HEK293 (cell line): Measurements from ENCODE around the gene CYB5R3.

Source experiments
- CTCF ChIA-PET: fragments of 350-600 bp; formaldehyde crosslinking; extraction: SDS; loops from one replicate; lab custom pipeline; 2021; ENCODE audit warnings: antibody characterized with exemption; lab: Yijun Ruan, JAX
- POLR2A ChIA-PET: fragments of 300-600 bp; formaldehyde crosslinking; extraction: SDS; loops from one replicate; lab custom pipeline; 2020; ENCODE audit warnings: antibody characterized with exemption, inconsistent platforms; lab: Yijun Ruan, JAX
- H3K27ac ChIP-seq: fragments of 200-500 bp; sonication (Bioruptor generic); 2 replicates; pipeline ENCODE4 v1.5.1; 2014; ENCODE audit warnings: low read depth, low read length, control low read depth, inconsistent platforms; ENCODE audit errors: extremely low read depth
- H3K36me3 ChIP-seq, 2 experiments: fragments of 200-500 bp in 1 of 2; sonication (Bioruptor generic) in 1 of 2; 1 replicate in 1 of 2; 2 replicates in 1 of 2; pipeline ENCODE4 v1.5.1; 2014 to 2017; ENCODE audit warnings: inconsistent platforms in 2 of 2, low read length in 2 of 2; ENCODE audit not compliant: control insufficient read depth in 2 of 2, insufficient read depth in 1 of 2
- H3K4me1 ChIP-seq: fragments of 200-500 bp; sonication (Bioruptor generic); 2 replicates; pipeline ENCODE4 v1.5.1; 2014; ENCODE audit warnings: mild to moderate bottlenecking, low read length, inconsistent platforms; ENCODE audit not compliant: control insufficient read depth, insufficient read depth
- H3K4me3 ChIP-seq: 2 replicates; pipeline ENCODE4 v1.5.1; 2011; ENCODE audit warnings: low read depth, mild to moderate bottlenecking, control low read depth, low read length, moderate library complexity
- H3K9me3 ChIP-seq: fragments of 200-500 bp; sonication (Bioruptor generic); 2 replicates; pipeline ENCODE4 v1.5.1; 2014; ENCODE audit warnings: low read depth, low read length, inconsistent platforms; ENCODE audit not compliant: control insufficient read depth, insufficient read depth
- CTCF ChIP-seq: fragments of 450-650 bp; formaldehyde crosslinking; IDR thresholded peaks from 2 replicates; pipeline ENCODE4 v1.5.1; 2016; ENCODE audit warnings: missing biosample characterization, missing genetic modification characterization
- GFI1B ChIP-seq: fragments of 450-650 bp; formaldehyde crosslinking; IDR thresholded peaks from 2 replicates; pipeline ENCODE4 v1.5.1; 2016; ENCODE audit warnings: missing biosample characterization, missing genetic modification characterization
- GLIS1 ChIP-seq: fragments of 450-650 bp; formaldehyde crosslinking; IDR thresholded peaks from 2 replicates; pipeline ENCODE4 v1.5.1; 2016; ENCODE audit warnings: missing biosample characterization, missing genetic modification characterization
- HOXD13 ChIP-seq: sonication (generic); formaldehyde crosslinking; IDR thresholded peaks from 2 replicates; pipeline ENCODE4 v1.8.0; 2022; ENCODE audit warnings: missing genetic modification reagents, borderline replicate concordance
- KLF7 ChIP-seq: fragments of 450-650 bp; formaldehyde crosslinking; IDR thresholded peaks from 2 replicates; pipeline ENCODE4 v1.5.1; 2016; ENCODE audit warnings: missing biosample characterization, missing genetic modification characterization, borderline replicate concordance
- PATZ1 ChIP-seq: fragments of 450-650 bp; formaldehyde crosslinking; IDR thresholded peaks from 2 replicates; pipeline ENCODE4 v1.5.1; 2016; ENCODE audit warnings: missing biosample characterization, missing genetic modification characterization
- SCRT1 ChIP-seq: fragments of 450-650 bp; formaldehyde crosslinking; IDR thresholded peaks from 2 replicates; pipeline ENCODE4 v1.5.1; 2016; ENCODE audit warnings: missing biosample characterization, missing genetic modification characterization, borderline replicate concordance
- ZBTB1 ChIP-seq: fragments of 450-650 bp; formaldehyde crosslinking; IDR thresholded peaks from 2 replicates; pipeline ENCODE4 v1.5.1; 2016; ENCODE audit warnings: missing biosample characterization, missing genetic modification characterization
- ZBTB26 ChIP-seq: fragments of 450-650 bp; formaldehyde crosslinking; optimal IDR thresholded peaks from 2 replicates; pipeline ENCODE3; 2016; ENCODE audit warnings: missing biosample characterization, mild to moderate bottlenecking, missing genetic modification characterization
- ZFHX2 ChIP-seq: fragments of 450-650 bp; formaldehyde crosslinking; conservative IDR thresholded peaks from 2 replicates; pipeline ENCODE4 v1.5.1; 2016; ENCODE audit warnings: missing biosample characterization, missing genetic modification characterization
- ZNF133 ChIP-seq: fragments of 450-650 bp; formaldehyde crosslinking; IDR thresholded peaks from 2 replicates; pipeline ENCODE4 v1.5.1; 2016; ENCODE audit warnings: missing biosample characterization, missing genetic modification characterization
- ZNF140 ChIP-seq: fragments of 450-650 bp; formaldehyde crosslinking; IDR thresholded peaks from 2 replicates; pipeline ENCODE4 v1.5.1; 2016; ENCODE audit warnings: missing biosample characterization, missing genetic modification characterization
- ZNF174 ChIP-seq: fragments of 450-650 bp; formaldehyde crosslinking; IDR thresholded peaks from 2 replicates; pipeline ENCODE4 v1.5.0; 2017; ENCODE audit warnings: missing biosample characterization, mild to moderate bottlenecking, missing genetic modification characterization
- ZNF18 ChIP-seq: fragments of 450-650 bp; formaldehyde crosslinking; IDR thresholded peaks from 2 replicates; pipeline ENCODE4 v1.5.1; 2016; ENCODE audit warnings: missing biosample characterization, missing genetic modification characterization
- ZNF184 ChIP-seq: fragments of 450-650 bp; IDR thresholded peaks from 2 replicates; pipeline ENCODE4 v1.5.1; 2018; ENCODE audit warnings: missing biosample characterization, mild to moderate bottlenecking, missing genetic modification characterization
- ZNF521 ChIP-seq: fragments of 450-650 bp; formaldehyde crosslinking; IDR thresholded peaks from 2 replicates; pipeline ENCODE4 v1.5.1; 2017; ENCODE audit warnings: missing biosample characterization, mild to moderate bottlenecking, missing genetic modification characterization
- ZNF596 ChIP-seq: fragments of 450-650 bp; IDR thresholded peaks from 2 replicates; pipeline ENCODE4 v1.5.0; 2018; ENCODE audit warnings: missing biosample characterization, mild to moderate bottlenecking, missing genetic modification characterization, moderate library complexity
- ZNF645 ChIP-seq: fragments of 450-650 bp; formaldehyde crosslinking; IDR thresholded peaks from 2 replicates; pipeline ENCODE4; 2016; ENCODE audit warnings: missing biosample characterization, missing genetic modification characterization
- ZSCAN5A ChIP-seq: fragments of 450-650 bp; formaldehyde crosslinking; IDR thresholded peaks from 2 replicates; pipeline ENCODE4 v1.5.1; 2016; ENCODE audit warnings: missing biosample characterization, missing genetic modification characterization

CYB5R3 gene

GRCh38 chr22:42603427-42603826, 45.8 kb downstream of the CYB5R3 start:
- H3K9me3 ChIP-seq, result no peaks in the 10 kb centered on the region
- no peak overlapping the region for H3K4me3 ChIP-seq
- peaks cover 45 to 79% of the 10 kb centered on the region in 2 experiments for H3K36me3 ChIP-seq
- ChIA-PET POLR2A (no interaction called here), CTCF (interaction anchor here (0.6 to 0.7 kb wide), 2 partner anchors 9 to 34 kb away, joined by 4 read pairs; no protein-coding TSS in a partner anchor)
- TF ChIP-seq KLF7 (tag by site-specific recombination), result no peak
- no peak for TF ChIP-seq ZBTB26
- no peak for TF ChIP-seq ZNF645
- no peak for TF ChIP-seq ZNF521 (tag by site-specific recombination)
- no peak for TF ChIP-seq ZNF133 (tag by site-specific recombination)
- TF ChIP-seq GFI1B, result no peak
- no peak for TF ChIP-seq ZNF596 (tag by site-specific recombination)
- no peak for TF ChIP-seq ZNF18 (tag by site-specific recombination)
- no peak for TF ChIP-seq HOXD13
- no peak for TF ChIP-seq ZNF184 (tag by site-specific recombination)
- TF ChIP-seq ZSCAN5A (tag by site-specific recombination), result no peak
- no peaks in the 10 kb centered on the region for H3K4me1 ChIP-seq
- H3K27ac ChIP-seq, result no peak overlapping the region

GRCh38 chr22:42602470-42602869, 46.7 kb downstream of the CYB5R3 start:
- ChIA-PET POLR2A (no interaction called here), CTCF (interaction anchor here (0.6 to 0.7 kb wide), 2 partner anchors 280 to 877 kb away, joined by 3 to 4 read pairs; no protein-coding TSS in a partner anchor)
- H3K27ac ChIP-seq, result no peak overlapping the region
- H3K36me3 ChIP-seq, result peaks cover 50 to 84% of the 10 kb centered on the region in 2 experiments
- no peaks in the 10 kb centered on the region for H3K4me1 ChIP-seq
- TF ChIP-seq CTCF (tag by site-specific recombination) (no peak), GLIS1 (no peak), ZBTB26 (no peak), ZNF140 (tag by site-specific recombination) (no peak), SCRT1 (tag by site-specific recombination) (no peak), ZFHX2 (tag by site-specific recombination) (no peak), ZBTB1 (no peak), ZNF174 (tag by site-specific recombination) (no peak), PATZ1 (tag by site-specific recombination) (no peak)
- H3K9me3 ChIP-seq, result no peaks in the 10 kb centered on the region
- no peak overlapping the region for H3K4me3 ChIP-seq
